Naive thymus-derived CD4-positive, alpha-beta T cell (primary cell): ENCODE data around the gene PKHD1. TPM values are rescaled to one million over a fixed set of nuclear protein-coding genes. Genes with fewer than 3 reads are reported as not detected.

ENCODE experiments used
- ATAC-seq: fragments of 150-1000 bp; cut with Tn5 transposase; 2 replicates; pipeline ENCODE4 v1.10.0; 2021; ENCODE audit warnings: mild to moderate bottlenecking, moderate library complexity
- CTCF ChIA-PET: fragments of 350-600 bp; sonication (Branson Sonifier 250); formaldehyde crosslinking; loops from one replicate; lab custom pipeline; 2021; ENCODE audit warnings: antibody characterized with exemption; lab: Charles Lee
- POLR2A ChIA-PET: fragments of 350-600 bp; sonication (Branson Sonifier 250); formaldehyde crosslinking; loops from one replicate; lab custom pipeline; 2021; ENCODE audit warnings: antibody characterized with exemption, inconsistent platforms; lab: Charles Lee
- DNase-seq, 9 donors: peaks; one replicate each; pipeline versions ENCODE4 v3.0.0 to v3.0.0-alpha.2; 2020 to 2022; ENCODE audit warnings: mixed read lengths in 1 of 9
- H3K27ac ChIP-seq: one replicate; pipeline ENCODE4 v1.7.0; 2013; ENCODE audit warnings: mild to moderate bottlenecking, low read depth, low read length, moderate library complexity
- H3K27me3 ChIP-seq, 2 donors: one replicate each; pipeline ENCODE4 v1.7.0; 2013; ENCODE audit warnings: low read length in 2 of 2, mild to moderate bottlenecking in 2 of 2, moderate library complexity in 2 of 2; ENCODE audit not compliant: control insufficient read depth in 2 of 2, insufficient read depth in 2 of 2
- H3K36me3 ChIP-seq, 3 experiments: 1 replicate in 2 of 3; 2 replicates in 1 of 3; pipeline ENCODE4 v1.7.0; 2013; ENCODE audit warnings: low read length in 3 of 3, mild to moderate bottlenecking in 3 of 3, moderate library complexity in 1 of 3; ENCODE audit not compliant: insufficient read depth in 3 of 3, control insufficient read depth in 2 of 3
- H3K4me1 ChIP-seq, 2 donors: one replicate each; pipeline ENCODE4 v1.7.0; 2013; ENCODE audit warnings: low read length in 2 of 2, mild to moderate bottlenecking in 2 of 2, moderate library complexity in 1 of 2; ENCODE audit not compliant: control insufficient read depth in 2 of 2, insufficient read depth in 2 of 2
- H3K4me3 ChIP-seq: 2 replicates; pipeline ENCODE4 v1.7.0; 2013; ENCODE audit warnings: mild to moderate bottlenecking, low read length
- H3K9me3 ChIP-seq, 3 experiments: 1 replicate in 2 of 3; 2 replicates in 1 of 3; pipeline ENCODE4 v1.7.0; 2013; ENCODE audit warnings: low read length in 3 of 3; ENCODE audit not compliant: control insufficient read depth in 2 of 3
- H3K27ac Mint-ChIP-seq, 9 donors: one replicate each; pipeline ENCODE4 v1.8.0; 2020 to 2022; ENCODE audit warnings: mixed read lengths in 9 of 9, mild to moderate bottlenecking in 8 of 9, moderate library complexity in 5 of 9, inconsistent platforms in 2 of 9
- H3K27me3 Mint-ChIP-seq, 5 donors: one replicate each; pipeline ENCODE4 v1.8.0; 2021 to 2022; ENCODE audit warnings: mixed read lengths in 5 of 5, mild to moderate bottlenecking in 1 of 5
- H3K36me3 Mint-ChIP-seq, 5 donors: one replicate each; pipeline ENCODE4 v1.8.0; 2020 to 2022; ENCODE audit warnings: mixed read lengths in 5 of 5, mild to moderate bottlenecking in 3 of 5, inconsistent platforms in 1 of 5
- H3K4me1 Mint-ChIP-seq, 7 donors: one replicate each; pipeline ENCODE4 v1.8.0; 2020 to 2022; ENCODE audit warnings: mixed read lengths in 7 of 7, mild to moderate bottlenecking in 3 of 7, inconsistent platforms in 1 of 7
- H3K4me3 Mint-ChIP-seq, 10 donors: one replicate each; pipeline ENCODE4 v1.8.0; 2020 to 2022; ENCODE audit warnings: mild to moderate bottlenecking in 10 of 10, mixed read lengths in 10 of 10, moderate library complexity in 6 of 10, inconsistent platforms in 2 of 10
- H3K9me3 Mint-ChIP-seq, 11 donors: one replicate each; pipeline ENCODE4 v1.8.0; 2020 to 2022; ENCODE audit warnings: mixed read lengths in 11 of 11, mild to moderate bottlenecking in 4 of 11, inconsistent platforms in 1 of 11, moderate library complexity in 1 of 11
- intact Hi-C, 2 donors: fragments of 100-400 bp; cut with micrococcal nuclease; formaldehyde crosslinking; loops; one replicate each; pipeline ENCODE4 v1.15.1; 2023
- polyA plus RNA-seq, 2 donors: library from polyadenylated mRNA; unstranded; fragments of 300-500 nt; fragmentation: Illumina TruSeq; gene quantifications; one replicate each; pipeline ENCODE4 v1.2.3, GENCODE V29; 2021
- total RNA-seq, 6 experiments: library from RNA in 5 of 6; stranded (reverse) in 5 of 6; gene quantifications; 1 replicate in 5 of 6; 2 replicates in 1 of 6; pipeline ENCODE4 v1.2.3 and lab custom pipeline; 2021 to 2026

PKHD1 gene
- total and polyA plus RNA-seq, 7 experiments from 2014 or later = not detected

DNA sequence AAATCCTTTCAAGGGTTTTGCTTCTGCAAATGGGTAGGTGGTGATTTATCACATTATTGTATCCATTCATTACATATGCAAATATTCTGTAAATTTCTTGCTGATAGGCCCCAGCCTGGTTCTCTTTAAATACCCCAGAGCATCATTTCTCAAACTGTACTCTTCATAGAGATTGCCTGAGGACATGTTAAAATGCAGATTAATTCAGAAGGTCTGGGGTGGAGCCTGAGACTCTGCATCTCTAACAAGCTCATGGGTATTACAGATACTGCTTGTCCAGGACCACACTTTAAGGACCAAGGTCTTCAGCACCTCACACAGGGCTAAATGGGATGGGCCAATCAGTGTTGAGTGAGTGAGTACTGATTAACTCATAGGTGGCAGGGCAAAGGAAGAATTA is 46.3 kb downstream of the PKHD1 start:
- Histone ChIP-seq H3K9me3 (no peaks in the 10 kb centered on the region), H3K27me3 (no peaks in the 10 kb centered on the region), H3K27ac (no peak overlapping the region), H3K4me3 (no peak overlapping the region), H3K36me3 (no peaks in the 10 kb centered on the region), H3K4me1 (no peaks in the 10 kb centered on the region)
- ChIA-PET CTCF (no interaction called here), POLR2A (interaction anchor here (1.1 kb wide), 1 partner anchor 14 kb away, joined by 3 read pairs; no protein-coding TSS in a partner anchor)
- no peak for DNase-seq
- Mint-ChIP-seq H3K36me3 (peaks cover 0 to 4% (median 0%) of the 10 kb centered on the region in 5 donors), H3K9me3 (peaks cover 0 to 6% (median 0%) of the 10 kb centered on the region in 11 donors), H3K4me1 (no peaks in the 10 kb centered on the region), H3K27me3 (peaks cover 12 to 34% (median 28%) of the 10 kb centered on the region in 5 donors), H3K27ac (no peak overlapping the region), H3K4me3 (no peak overlapping the region)
- intact Hi-C loops = no loop called here
- no peak for ATAC-seq

DNA sequence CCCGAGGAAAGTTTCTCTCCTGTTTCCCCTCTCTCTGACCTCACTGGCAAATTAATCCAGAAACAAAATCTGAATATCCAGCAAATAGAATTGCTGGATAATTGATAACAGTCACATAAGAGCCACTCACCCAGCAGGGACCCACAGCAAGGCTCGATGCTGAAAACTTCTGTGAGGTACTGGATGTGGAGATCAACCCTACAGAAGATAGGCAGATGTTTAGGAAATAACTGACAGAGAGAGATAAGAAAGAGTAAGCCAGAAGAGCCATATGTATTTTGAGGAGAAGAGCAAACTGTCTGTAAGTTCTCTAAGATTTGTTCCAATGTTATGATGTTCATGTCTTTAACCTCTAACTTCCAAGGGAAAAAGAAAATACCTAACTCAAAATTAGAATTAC is 59.7 kb downstream of the PKHD1 start:
- Mint-ChIP-seq H3K4me1 (no peaks in the 10 kb centered on the region), H3K27ac (no peak overlapping the region), H3K36me3 (peaks cover 0 to 4% (median 0%) of the 10 kb centered on the region in 5 donors), H3K27me3 (peaks cover 0 to 25% (median 15%) of the 10 kb centered on the region in 5 donors), H3K9me3 (peaks cover 0 to 9% (median 3%) of the 10 kb centered on the region in 11 donors), H3K4me3 (no peak overlapping the region)
- CTCF ChIA-PET = no interaction called here
- Histone ChIP-seq H3K27ac (no peak overlapping the region), H3K27me3 (no peaks in the 10 kb centered on the region), H3K9me3 (no peaks in the 10 kb centered on the region), H3K4me3 (no peak overlapping the region), H3K36me3 (no peaks in the 10 kb centered on the region), H3K4me1 (no peaks in the 10 kb centered on the region)
- no peak for DNase-seq
- intact Hi-C loops = no loop called here
- ATAC-seq = no peak
- POLR2A ChIA-PET = no interaction called here

GRCh38 chr6:52024451-52025068 is 62.9 kb downstream of the PKHD1 start:
- Histone ChIP-seq H3K27me3 (no peaks in the 10 kb centered on the region), H3K27ac (no peak overlapping the region), H3K4me1 (no peaks in the 10 kb centered on the region), H3K36me3 (no peaks in the 10 kb centered on the region), H3K4me3 (no peak overlapping the region), H3K9me3 (no peaks in the 10 kb centered on the region)
- Mint-ChIP-seq H3K4me1 (no peaks in the 10 kb centered on the region), H3K4me3 (no peak overlapping the region), H3K36me3 (no peaks in the 10 kb centered on the region), H3K27me3 (peaks cover 0 to 16% (median 14%) of the 10 kb centered on the region in 5 donors), H3K27ac (no peak overlapping the region), H3K9me3 (no peaks in the 10 kb centered on the region)
- ChIA-PET CTCF (interaction anchor here (0.5 to 1.5 kb wide), 3 partner anchors 12 to 1896 kb away, joined by 3 to 4 read pairs (median 3); no protein-coding TSS in a partner anchor), POLR2A (no interaction called here)
- ATAC-seq (no peak), DNase-seq (no peak)
- intact Hi-C loops = no loop called here

DNA sequence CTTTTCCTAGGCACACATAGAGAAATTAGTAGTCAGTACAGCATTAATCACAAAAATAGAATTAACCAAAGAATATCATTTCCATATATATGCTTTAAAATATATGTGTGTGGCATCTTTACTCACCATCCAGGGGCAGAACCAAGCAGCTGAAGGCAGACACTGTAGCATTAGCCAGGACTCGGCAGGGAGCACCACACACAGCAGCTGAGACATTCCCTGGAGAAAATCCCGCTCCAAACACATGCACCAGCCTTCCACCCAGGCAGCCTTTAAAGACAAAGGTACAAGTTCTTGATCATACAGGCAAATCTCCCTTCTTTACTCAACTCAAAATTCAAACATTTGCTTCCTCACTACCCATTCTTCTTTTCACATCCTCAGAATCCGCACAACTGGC is 64.7 kb downstream of the PKHD1 start:
- Histone ChIP-seq H3K27ac (no peak overlapping the region), H3K36me3 (no peaks in the 10 kb centered on the region), H3K9me3 (no peaks in the 10 kb centered on the region), H3K4me1 (no peaks in the 10 kb centered on the region), H3K4me3 (no peak overlapping the region), H3K27me3 (no peaks in the 10 kb centered on the region)
- no peak overlapping the region for H3K27ac Mint-ChIP-seq
- H3K9me3 Mint-ChIP-seq = no peaks in the 10 kb centered on the region
- no peaks in the 10 kb centered on the region for H3K36me3 Mint-ChIP-seq
- no peak for ATAC-seq
- peaks cover 3 to 19% (median 9%) of the 10 kb centered on the region in 5 donors for H3K27me3 Mint-ChIP-seq
- no peak overlapping the region for H3K4me3 Mint-ChIP-seq
- DNase-seq = no peak
- intact Hi-C loops = no loop called here
- ChIA-PET CTCF (interaction anchor here (1.0 kb wide), 1 partner anchor 9 kb away, joined by 4 read pairs; no protein-coding TSS in a partner anchor), POLR2A (interaction anchor here (0.6 kb wide), 1 partner anchor 232 kb away, joined by 3 read pairs; no protein-coding TSS in a partner anchor)
- no peaks in the 10 kb centered on the region for H3K4me1 Mint-ChIP-seq

- Mint-ChIP-seq H3K9me3 (no peaks in the 10 kb centered on the region), H3K27ac (no peak overlapping the region), H3K4me3 (no peak overlapping the region), H3K36me3 (no peaks in the 10 kb centered on the region), H3K4me1 (no peaks in the 10 kb centered on the region), H3K27me3 (peaks cover 2 to 16% (median 3%) of the 10 kb centered on the region in 5 donors)
- H3K4me1 ChIP-seq = no peaks in the 10 kb centered on the region
- no peaks in the 10 kb centered on the region for H3K9me3 ChIP-seq
- no peak overlapping the region for H3K4me3 ChIP-seq
- ATAC-seq (no peak), DNase-seq (peak in 2 of 9 donors; percentile 6 to 15)
- no peaks in the 10 kb centered on the region for H3K36me3 ChIP-seq
- intact Hi-C loops = loop anchor here (1.0 kb wide), 2 partner anchors 166 to 1205 kb away; no protein-coding TSS in a partner anchor
- POLR2A ChIA-PET = interaction anchor here (0.5 kb wide), 1 partner anchor 23 kb away, joined by 3 read pairs; no protein-coding TSS in a partner anchor
- H3K27ac ChIP-seq = no peak overlapping the region
- CTCF ChIA-PET = interaction anchor here (0.8 to 1.0 kb wide), 2 partner anchors 8 to 1796 kb away, joined by 3 read pairs; no protein-coding TSS in a partner anchor
- H3K27me3 ChIP-seq = no peaks in the 10 kb centered on the region
These were observed 66.4 kb downstream of the PKHD1 start for GRCh38 chr6:52020945-52021570.

- ChIA-PET CTCF (interaction anchor here (1.0 kb wide), 1 partner anchor 10 kb away, joined by 3 read pairs; no protein-coding TSS in a partner anchor), POLR2A (no interaction called here)
- H3K9me3 ChIP-seq = no peaks in the 10 kb centered on the region
- DNase-seq (no peak), ATAC-seq (no peak)
- Mint-ChIP-seq H3K27ac (no peak overlapping the region), H3K27me3 (peaks cover 2 to 16% (median 8%) of the 10 kb centered on the region in 5 donors), H3K36me3 (no peaks in the 10 kb centered on the region), H3K4me3 (no peak overlapping the region), H3K4me1 (no peaks in the 10 kb centered on the region), H3K9me3 (no peaks in the 10 kb centered on the region)
- no peak overlapping the region for H3K27ac ChIP-seq
- intact Hi-C loops = loop anchor here in 1 of 2 donors (1.0 kb wide), 1 partner anchor 165 kb away; no protein-coding TSS in a partner anchor
- no peak overlapping the region for H3K4me3 ChIP-seq
- no peaks in the 10 kb centered on the region for H3K36me3 ChIP-seq
- no peaks in the 10 kb centered on the region for H3K27me3 ChIP-seq
- H3K4me1 ChIP-seq = no peaks in the 10 kb centered on the region
These were observed 67.5 kb downstream of the PKHD1 start for GRCh38 chr6:52019881-52020280.
